HG02798 (cell line): Measurements from ENCODE around the gene KRT79.
"Not testable (repeated sequence)": the region's sequence is repeated elsewhere in the genome, so short reads cannot be mapped to it uniquely, and the experiment has no call there.

Experiments
- ATAC-seq: cut with Tn5 transposase; IDR thresholded peaks from one replicate; pipeline ENCODE4 v1.9.1; 2021; ENCODE audit warnings: mild to moderate bottlenecking; ENCODE audit not compliant: unreplicated experiment, poor library complexity

The KRT79 gene

GRCh38 chr12:52862023-52862422, 27.9 kb upstream of the KRT79 start:
- no peak for ATAC-seq

- ATAC-seq = no peak
These were observed 27.4 kb upstream of the KRT79 start for GRCh38 chr12:52861511-52861910.

GRCh38 chr12:52860102-52860823, 26.2 kb upstream of the KRT79 start:
- no peak for ATAC-seq

- no peak for ATAC-seq
These were observed 23.4 kb upstream of the KRT79 start for GRCh38 chr12:52857500-52857899.

- ATAC-seq = no peak
These were observed 22.7 kb upstream of the KRT79 start for GRCh38 chr12:52856787-52857186.

- not testable (repeated sequence) for ATAC-seq
These were observed 22.0 kb upstream of the KRT79 start for GRCh38 chr12:52856077-52856476.

- ATAC-seq = no peak
These were observed 17.7 kb upstream of the KRT79 start for GRCh38 chr12:52851787-52852186.

GRCh38 chr12:52850681-52851080, 16.6 kb upstream of the KRT79 start:
- no peak for ATAC-seq

GRCh38 chr12:52849511-52849910, 15.4 kb upstream of the KRT79 start:
- ATAC-seq = no peak

GRCh38 chr12:52848661-52849255, 14.6 kb upstream of the KRT79 start, which contains the start of gene KRT78:
Gene KRT78 (minus strand): TSS chr12:52848994. CDS start chr12:52848930, 64 bp downstream.
- no peak for ATAC-seq

- ATAC-seq = no peak
These were observed 13.4 kb upstream of the KRT79 start for GRCh38 chr12:52847335-52848102.

- ATAC-seq = no peak
These were observed 12.4 kb upstream of the KRT79 start for GRCh38 chr12:52846356-52846970.

- no peak for ATAC-seq
These were observed 11.8 kb upstream of the KRT79 start for GRCh38 chr12:52845946-52846345.

GRCh38 chr12:52844386-52844785, 10.3 kb upstream of the KRT79 start:
- no peak for ATAC-seq

GRCh38 chr12:52839436-52840105, 5.5 kb upstream of the KRT79 start:
- ATAC-seq = no peak

GRCh38 chr12:52838609-52839435, 4.7 kb upstream of the KRT79 start:
- no peak for ATAC-seq

- no peak for ATAC-seq
These were observed 3.9 kb upstream of the KRT79 start for GRCh38 chr12:52837781-52838608.

GRCh38 chr12:52837413-52837741, 3.3 kb upstream of the KRT79 start:
- ATAC-seq = no peak
